Type B pancreatic cell (in vitro differentiated cells): ENCODE measurements around the gene ATP9A. TPM values are rescaled to one million over a fixed set of nuclear protein-coding genes. Genes with fewer than 3 reads are reported as not detected.

Source experiments
- DNase-seq: peaks from one replicate; pipeline ENCODE4 v3.0.0; 2021; ENCODE audit warnings: mixed read lengths; ENCODE audit not compliant: unreplicated experiment; ENCODE audit errors: extremely low spot score
- H3K27ac Mint-ChIP-seq: 2 replicates; pipeline ENCODE4 v1.8.0; 2021; ENCODE audit warnings: mild to moderate bottlenecking, mixed read lengths
- H3K27me3 Mint-ChIP-seq: 2 replicates; pipeline ENCODE4 v1.8.0; 2021; ENCODE audit warnings: mixed read lengths
- H3K36me3 Mint-ChIP-seq: 2 replicates; pipeline ENCODE4 v1.8.0; 2021; ENCODE audit warnings: mixed read lengths
- H3K4me1 Mint-ChIP-seq: one replicate; pipeline ENCODE4 v1.8.0; 2021; ENCODE audit warnings: mixed read lengths; ENCODE audit not compliant: unreplicated experiment
- H3K4me3 Mint-ChIP-seq: 2 replicates; pipeline ENCODE4 v1.8.0; 2021; ENCODE audit warnings: mild to moderate bottlenecking, mixed read lengths
- H3K9me3 Mint-ChIP-seq: 2 replicates; pipeline ENCODE4 v1.8.0; 2021; ENCODE audit warnings: mixed read lengths
- total RNA-seq: library from RNA; stranded (reverse); gene quantifications from 2 replicates; pipeline ENCODE4 v1.2.1, GENCODE V29; 2021; ENCODE audit warnings: low replicate concordance
- TF ChIP-seq, protein P1 (sequence below): fragments of 200-600 bp; sonication (generic); conservative IDR thresholded peaks from 2 replicates; pipeline ENCODE4 v1.5.0; 2021; ENCODE audit warnings: antibody characterized with exemption, mild to moderate bottlenecking

ATP9A gene
- total RNA-seq, 1 donor from 2014 or later: 55.8 TPM

DNA sequence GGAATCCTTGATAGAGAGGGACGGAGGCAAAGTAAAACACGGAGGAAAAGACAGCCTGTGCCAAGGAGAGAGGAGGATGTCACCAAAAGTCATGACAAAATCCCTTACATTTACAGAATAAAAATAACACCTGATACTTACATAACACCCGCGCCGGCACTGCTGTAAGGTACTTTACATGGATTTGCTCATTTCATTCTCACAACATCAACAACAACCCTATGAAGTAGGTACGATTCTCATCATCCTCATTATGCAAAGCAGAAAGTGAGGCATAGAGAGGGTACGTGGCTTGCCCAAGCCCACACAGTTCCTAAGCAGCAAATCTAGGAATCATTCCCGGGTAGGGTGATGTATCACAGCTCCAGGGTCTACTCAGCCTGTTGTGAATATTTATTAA, 158.1 kb downstream of the ATP9A start:
- Mint-ChIP-seq H3K36me3 (peaks cover 12% of the 10 kb centered on the region), H3K9me3 (no peaks in the 10 kb centered on the region), H3K4me3 (no peak overlapping the region), H3K27me3 (no peaks in the 10 kb centered on the region), H3K4me1 (no peaks in the 10 kb centered on the region), H3K27ac (no peak overlapping the region)
- TF ChIP-seq, protein P1, sequence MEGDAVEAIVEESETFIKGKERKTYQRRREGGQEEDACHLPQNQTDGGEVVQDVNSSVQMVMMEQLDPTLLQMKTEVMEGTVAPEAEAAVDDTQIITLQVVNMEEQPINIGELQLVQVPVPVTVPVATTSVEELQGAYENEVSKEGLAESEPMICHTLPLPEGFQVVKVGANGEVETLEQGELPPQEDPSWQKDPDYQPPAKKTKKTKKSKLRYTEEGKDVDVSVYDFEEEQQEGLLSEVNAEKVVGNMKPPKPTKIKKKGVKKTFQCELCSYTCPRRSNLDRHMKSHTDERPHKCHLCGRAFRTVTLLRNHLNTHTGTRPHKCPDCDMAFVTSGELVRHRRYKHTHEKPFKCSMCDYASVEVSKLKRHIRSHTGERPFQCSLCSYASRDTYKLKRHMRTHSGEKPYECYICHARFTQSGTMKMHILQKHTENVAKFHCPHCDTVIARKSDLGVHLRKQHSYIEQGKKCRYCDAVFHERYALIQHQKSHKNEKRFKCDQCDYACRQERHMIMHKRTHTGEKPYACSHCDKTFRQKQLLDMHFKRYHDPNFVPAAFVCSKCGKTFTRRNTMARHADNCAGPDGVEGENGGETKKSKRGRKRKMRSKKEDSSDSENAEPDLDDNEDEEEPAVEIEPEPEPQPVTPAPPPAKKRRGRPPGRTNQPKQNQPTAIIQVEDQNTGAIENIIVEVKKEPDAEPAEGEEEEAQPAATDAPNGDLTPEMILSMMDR: no peak
- DNase-seq: no peak

- no peaks in the 10 kb centered on the region for H3K27me3 Mint-ChIP-seq
- H3K36me3 Mint-ChIP-seq: peaks cover 11% of the 10 kb centered on the region
- TF ChIP-seq, protein P1: no peak
- no peak overlapping the region for H3K27ac Mint-ChIP-seq
- no peak for DNase-seq
- H3K4me1 Mint-ChIP-seq: no peaks in the 10 kb centered on the region
- no peak overlapping the region for H3K4me3 Mint-ChIP-seq
- H3K9me3 Mint-ChIP-seq: no peaks in the 10 kb centered on the region
These were observed 158.9 kb downstream of the ATP9A start for GRCh38 chr20:51609251-51609650.

GRCh38 chr20:51608061-51608460, 160.1 kb downstream of the ATP9A start:
- no peak overlapping the region for H3K4me3 Mint-ChIP-seq
- TF ChIP-seq, protein P1: no peak
- no peaks in the 10 kb centered on the region for H3K4me1 Mint-ChIP-seq
- no peak overlapping the region for H3K27ac Mint-ChIP-seq
- no peaks in the 10 kb centered on the region for H3K9me3 Mint-ChIP-seq
- no peaks in the 10 kb centered on the region for H3K27me3 Mint-ChIP-seq
- DNase-seq: no peak
- H3K36me3 Mint-ChIP-seq: peaks cover 11% of the 10 kb centered on the region

- no peaks in the 10 kb centered on the region for H3K27me3 Mint-ChIP-seq
- no peak overlapping the region for H3K27ac Mint-ChIP-seq
- no peaks in the 10 kb centered on the region for H3K9me3 Mint-ChIP-seq
- DNase-seq: no peak
- no peak overlapping the region for H3K4me3 Mint-ChIP-seq
- H3K4me1 Mint-ChIP-seq: no peaks in the 10 kb centered on the region
- H3K36me3 Mint-ChIP-seq: peaks cover 11% of the 10 kb centered on the region
- TF ChIP-seq, protein P1: no peak
These were observed 161.0 kb downstream of the ATP9A start for GRCh38 chr20:51607170-51607569.

- Mint-ChIP-seq H3K36me3 (peaks cover 20% of the 10 kb centered on the region), H3K4me3 (no peak overlapping the region), H3K27ac (no peak overlapping the region), H3K9me3 (no peaks in the 10 kb centered on the region), H3K27me3 (no peaks in the 10 kb centered on the region), H3K4me1 (peaks cover 16% of the 10 kb centered on the region)
- DNase-seq: no peak
- TF ChIP-seq, protein P1: no peak
These were observed 163.3 kb downstream of the ATP9A start for GRCh38 chr20:51604851-51605250.

DNA sequence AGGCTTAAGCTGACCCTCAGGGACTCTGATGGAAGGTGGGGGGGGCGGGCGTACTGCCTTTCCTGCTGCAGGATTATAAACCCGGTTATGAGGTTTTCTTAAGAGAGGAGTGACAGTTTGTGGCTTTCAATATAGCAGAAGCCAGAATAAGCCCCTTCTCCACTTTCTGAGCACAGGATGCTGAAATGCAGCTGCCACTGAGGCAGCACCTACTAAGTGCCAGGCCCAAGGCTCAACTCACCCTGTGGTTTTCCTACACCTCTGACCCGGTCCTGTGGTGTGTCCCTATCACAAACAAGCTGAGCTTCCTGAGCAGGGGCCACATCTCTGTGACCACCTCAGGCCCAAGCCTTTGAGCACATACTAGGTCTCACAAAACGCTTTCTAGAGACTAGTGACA, 166.1 kb downstream of the ATP9A start:
- Mint-ChIP-seq H3K4me3 (no peak overlapping the region), H3K36me3 (peaks cover 13% of the 10 kb centered on the region), H3K9me3 (no peaks in the 10 kb centered on the region), H3K4me1 (peaks cover 41% of the 10 kb centered on the region), H3K27ac (no peak overlapping the region), H3K27me3 (no peaks in the 10 kb centered on the region)
- DNase-seq: no peak
- TF ChIP-seq, protein P1: no peak
